Transverse colon (tissue), 4 donors: ENCODE measurements around the gene ELFN1. TPM values are rescaled to one million over a fixed set of nuclear protein-coding genes. Genes with fewer than 3 reads are reported as not detected.

Experiments used
- DNase-seq: peaks from one replicate; pipeline ENCODE4 v3.0.0-alpha.2; 2019
- H3K27ac ChIP-seq, 4 donors: fragments of 200-600 bp; sonication (generic); 2 replicates each; pipeline ENCODE4 v1.5.1; 2016 to 2018; ENCODE audit warnings: inconsistent platforms in 4 of 4
- H3K27me3 ChIP-seq: fragments of 200-600 bp; sonication (generic); 2 replicates; pipeline ENCODE4 v1.5.1; 2017; ENCODE audit warnings: inconsistent platforms
- H3K36me3 ChIP-seq, 4 donors: fragments of 200-600 bp; sonication (generic); 2 replicates each; pipeline ENCODE4 v1.5.1; 2017 to 2019; ENCODE audit warnings: inconsistent platforms in 4 of 4
- H3K4me1 ChIP-seq, 4 donors: fragments of 200-600 bp; sonication (generic); 2 replicates each; pipeline ENCODE4 v1.5.1; 2017 to 2020; ENCODE audit warnings: inconsistent platforms in 4 of 4
- H3K4me3 ChIP-seq, 4 donors: fragments of 200-600 bp; sonication (generic); 1 replicate in 1 of 4; 2 replicates in 3 of 4; pipeline versions ENCODE4 v1.5.1 to v1.6.1; 2017 to 2019; ENCODE audit warnings: inconsistent platforms in 4 of 4
- H3K9me3 ChIP-seq, 2 donors: fragments of 200-600 bp; sonication (generic); 2 replicates each; pipeline ENCODE4 v1.5.1; 2017 to 2019; ENCODE audit warnings: inconsistent platforms in 2 of 2
- CTCF ChIP-seq, 5 experiments: fragments of 200-600 bp in 3 of 5; fragments of 450-650 bp in 2 of 5; sonication (generic) in 3 of 5; IDR thresholded peaks; 1 replicate in 2 of 5; 2 replicates in 3 of 5; pipeline ENCODE4 v1.5.1; 2016 to 2017; ENCODE audit warnings: antibody characterized with exemption in 5 of 5, inconsistent platforms in 3 of 5, mild to moderate bottlenecking in 2 of 5, moderate library complexity in 1 of 5
- EP300 ChIP-seq: sonication (generic); formaldehyde crosslinking; IDR thresholded peaks from one replicate; pipeline ENCODE4 v1.6.1; 2017; ENCODE audit warnings: antibody characterized with exemption, low read depth
- POLR2A ChIP-seq: fragments of 450-650 bp; IDR thresholded peaks from one replicate; pipeline ENCODE4 v1.6.1; 2016; ENCODE audit warnings: antibody characterized with exemption, mild to moderate bottlenecking, moderate library complexity
- POLR2AphosphoS5 ChIP-seq, 3 donors: sonication (generic); formaldehyde crosslinking; IDR thresholded peaks; one replicate each; pipeline ENCODE4 v1.6.1; 2016; ENCODE audit warnings: antibody characterized with exemption in 3 of 3
- WGBS, 2 donors: methylation state at CpG; one replicate each; pipeline ENCODE4 v1.1.5; 2018; ENCODE audit warnings: low coverage in 1 of 2; 5-methylcytosine and 5-hydroxymethylcytosine counted together
- in situ Hi-C, 4 donors: fragments of 200-750 bp; cut with MboI; loops; one replicate each; pipeline versions ENCODE4 v1.15.0 to v1.15.1; 2017; ENCODE audit warnings: low sequenced_read_pairs in 3 of 4, low pct_ligation_motif_present in 1 of 4, low pct_unique_long_range_greater_than_20kb in 1 of 4
- intact Hi-C: fragments of 100-400 bp; cut with DNase I; formaldehyde crosslinking; loops from one replicate; pipeline ENCODE4 v1.15.1; 2023; ENCODE audit warnings: low total_unique reads
- total RNA-seq, 4 donors: library from RNA; depleted of rRNA; stranded (reverse); fragments of >200 nt; gene quantifications; one replicate each; pipeline ENCODE4 v1.1.0, GENCODE V29; 2016

The ELFN1 gene
- total RNA-seq, 4 donors from 2014 or later: 0.14 to 0.60 (median 0.32) TPM; not detected in 1

GRCh38 chr7:1678571-1679325 lies 8.7 kb downstream of the ELFN1 start:
- in situ Hi-C loops (no loop called here), intact Hi-C loops (no loop called here)
- Histone ChIP-seq H3K4me1 (no peaks in the 10 kb centered on the region), H3K36me3 (no peaks in the 10 kb centered on the region), H3K27me3 (peaks cover 28% of the 10 kb centered on the region), H3K27ac (no peak overlapping the region), H3K4me3 (no peak overlapping the region), H3K9me3 (peaks cover 1 to 2% of the 10 kb centered on the region in 2 donors)
- TF ChIP-seq POLR2A (no peak), CTCF (IDR thresholded peaks at IDR 0.05) (no peak), POLR2AphosphoS5 (IDR thresholded peaks at IDR 0.05) (no peak), EP300 (no peak)
- WGBS, 2 donors: 88% methylated on average over 29 of the region's 30 CpGs; no CpG with 5 or more reads in 1 of the 2 donors
- no peak for DNase-seq

- Histone ChIP-seq H3K27ac (no peak overlapping the region), H3K36me3 (no peaks in the 10 kb centered on the region), H3K4me1 (no peaks in the 10 kb centered on the region), H3K27me3 (peaks cover 25% of the 10 kb centered on the region), H3K9me3 (peaks cover 8 to 9% of the 10 kb centered on the region in 2 donors), H3K4me3 (no peak overlapping the region)
- no peak for TF ChIP-seq POLR2A
- in situ Hi-C loops: no loop called here
- intact Hi-C loops: no loop called here
- WGBS, 2 donors: 72% methylated on average over 10 of the region's 15 CpGs; no CpG with 5 or more reads in 1 of the 2 donors
- no peak for DNase-seq
Measured at GRCh38 chr7:1679326-1679965, 9.4 kb downstream of the ELFN1 start.

- no peak for TF ChIP-seq POLR2AphosphoS5 (IDR thresholded peaks at IDR 0.05)
- no peak for TF ChIP-seq CTCF (IDR thresholded peaks at IDR 0.05)
- TF ChIP-seq POLR2A: no peak
- TF ChIP-seq EP300: no peak
- DNase-seq: no peak
- Histone ChIP-seq H3K4me3 (no peak overlapping the region), H3K36me3 (no peaks in the 10 kb centered on the region), H3K27ac (no peak overlapping the region), H3K4me1 (no peaks in the 10 kb centered on the region), H3K9me3 (peaks cover 14 to 15% of the 10 kb centered on the region in 2 donors), H3K27me3 (peaks cover 18% of the 10 kb centered on the region)
- intact Hi-C loops: no loop called here
- in situ Hi-C loops: no loop called here
- 79 to 87% methylated on average over 8 to 22 of the region's 22 CpGs for WGBS, 2 donors
Measured at GRCh38 chr7:1679966-1680730, 10.1 kb downstream of the ELFN1 start.

- no peaks in the 10 kb centered on the region for H3K4me1 ChIP-seq
- H3K4me3 ChIP-seq: no peak overlapping the region
- no peaks in the 10 kb centered on the region for H3K36me3 ChIP-seq
- intact Hi-C loops (no loop called here), in situ Hi-C loops (no loop called here)
- WGBS, 2 donors: 81 to 89% methylated on average over 7 to 9 of the region's 9 CpGs
- no peak for DNase-seq
- no peak for TF ChIP-seq POLR2AphosphoS5 (IDR thresholded peaks at IDR 0.05)
- no peak for TF ChIP-seq POLR2A
- no peak for TF ChIP-seq CTCF (IDR thresholded peaks at IDR 0.05)
- H3K27me3 ChIP-seq: peaks cover 5% of the 10 kb centered on the region
- peaks cover 16 to 18% of the 10 kb centered on the region in 2 donors for H3K9me3 ChIP-seq
- H3K27ac ChIP-seq: no peak overlapping the region
Measured at GRCh38 chr7:1681581-1681980, 11.5 kb downstream of the ELFN1 start.
